GM18499 (cell line): ENCODE results near the gene DGKI.

Source experiments
- ATAC-seq: cut with Tn5 transposase; IDR thresholded peaks from one replicate; pipeline ENCODE4 v1.9.1; 2021; ENCODE audit warnings: moderate number of reproducible peaks; ENCODE audit not compliant: insufficient read depth, unreplicated experiment

Gene DGKI

DNA sequence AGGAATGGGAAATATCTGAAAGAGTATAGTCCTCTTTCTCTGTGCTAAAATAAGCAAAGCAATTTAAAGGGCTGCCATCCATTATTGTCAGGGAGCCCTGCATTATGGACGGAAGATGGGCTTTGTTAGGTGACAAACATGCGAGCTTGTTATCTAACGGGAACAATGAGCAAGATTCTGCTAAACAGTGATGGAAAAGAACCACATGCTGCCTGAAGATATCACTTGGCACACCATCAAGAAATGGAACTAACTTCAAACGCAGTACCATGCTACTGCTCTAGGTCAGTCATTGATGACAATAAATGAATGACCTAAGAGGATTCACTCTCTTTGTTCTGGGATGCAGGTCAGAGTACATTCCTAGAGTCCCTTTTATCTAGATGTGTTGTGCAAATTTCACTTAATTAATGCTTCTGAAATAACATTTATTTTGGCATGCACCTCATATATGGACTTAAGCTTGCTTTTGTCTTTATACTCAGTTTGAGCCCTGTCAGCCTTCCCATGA, 327.5 kb downstream of the DGKI start:
- ATAC-seq = no peak

DNA sequence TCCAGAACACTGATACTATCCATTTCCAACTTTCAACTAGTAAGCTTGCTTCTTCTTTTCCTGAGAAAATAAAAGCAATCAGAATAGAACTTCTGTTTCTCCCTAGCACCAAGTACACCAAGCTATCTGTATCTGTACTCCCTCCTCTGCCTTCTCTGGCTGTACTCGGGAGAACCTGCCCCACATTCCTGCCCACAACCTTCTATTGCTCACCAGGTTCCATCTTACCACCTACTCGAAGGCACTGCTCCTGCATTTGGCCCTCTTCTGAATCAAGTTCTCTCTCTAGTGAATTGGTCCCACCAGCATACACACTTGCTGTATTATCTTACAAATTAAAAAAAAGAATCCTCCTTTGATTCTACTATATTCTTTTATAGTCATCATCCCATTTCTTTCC, 333.7 kb downstream of the DGKI start:
- no peak for ATAC-seq

DNA sequence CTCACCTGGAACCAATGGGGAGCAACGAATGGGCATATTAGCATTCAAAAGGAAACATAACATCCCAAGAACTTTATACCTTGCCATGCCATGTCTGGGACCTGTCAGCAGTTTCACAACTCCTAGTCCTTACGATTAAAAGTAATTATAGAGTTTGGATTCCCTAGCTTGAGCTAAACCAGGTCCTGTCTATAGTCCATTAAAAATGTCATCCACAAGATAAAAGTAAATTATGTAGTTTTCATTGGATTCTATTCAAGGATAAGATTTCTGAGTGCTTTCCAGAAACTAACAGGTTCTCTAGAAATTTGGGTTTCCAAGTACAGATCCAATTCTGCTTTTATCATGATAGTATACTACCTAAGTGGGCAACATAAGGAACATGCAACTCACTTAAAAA, 339.7 kb downstream of the DGKI start:
- no peak for ATAC-seq

DNA sequence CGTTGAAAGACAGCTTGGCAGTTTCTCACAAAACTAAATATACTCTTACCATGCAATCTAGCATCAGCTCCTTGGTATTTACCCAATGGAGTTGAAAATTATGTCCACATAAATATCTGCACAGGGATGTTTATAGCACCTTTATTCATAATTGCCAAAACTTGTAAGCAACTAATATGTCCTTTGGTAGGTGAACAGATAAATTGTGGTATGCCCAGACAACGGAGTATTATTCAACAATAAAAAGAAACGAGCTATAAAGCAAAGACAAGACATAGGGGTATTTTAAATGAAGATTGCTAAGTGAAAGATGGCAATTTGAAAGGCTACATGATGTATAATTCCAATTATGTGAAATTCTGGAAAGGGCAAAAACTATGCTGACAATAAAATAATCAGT, 340.7 kb downstream of the DGKI start:
- ATAC-seq = no peak

DNA sequence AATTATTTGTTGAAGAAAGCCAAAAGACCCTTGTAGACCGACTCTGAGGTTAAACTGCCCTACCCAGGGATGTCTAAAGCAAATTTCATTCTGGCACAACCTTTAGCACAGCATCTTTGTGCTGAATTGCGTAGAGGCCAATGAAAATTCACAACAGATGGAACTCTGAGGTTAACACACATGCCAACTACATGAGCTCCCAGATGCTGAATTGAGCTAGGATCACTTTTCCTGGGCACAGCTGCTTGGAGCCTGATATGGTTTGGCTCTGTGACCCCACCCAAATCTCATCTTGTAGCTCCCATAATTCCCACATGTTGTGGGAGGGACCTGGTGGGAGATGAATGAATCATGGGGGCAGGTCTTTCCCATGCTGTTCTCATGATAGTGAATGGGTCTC, 345.2 kb downstream of the DGKI start:
- ATAC-seq = no peak

DNA sequence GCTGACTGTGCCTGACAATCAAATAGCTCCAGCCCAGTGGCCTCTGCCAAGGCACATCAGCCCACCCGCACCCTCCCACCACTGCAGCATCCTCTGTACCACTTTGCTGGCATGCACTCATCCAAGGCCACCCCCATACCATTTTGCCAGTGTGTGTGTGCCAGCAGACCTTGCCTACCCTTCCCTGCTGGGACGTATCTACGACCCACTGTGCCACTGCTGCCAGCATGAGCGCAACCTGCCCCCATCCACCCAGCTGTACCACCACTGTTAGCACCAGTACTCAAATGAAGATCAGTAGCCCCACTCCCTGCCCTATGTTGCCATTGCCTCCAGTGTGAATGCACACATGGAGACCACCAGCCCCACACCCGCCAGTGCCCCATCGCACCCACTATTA, 353.9 kb downstream of the DGKI start:
- ATAC-seq = no peak

- ATAC-seq = no peak
Measured at GRCh38 chr7:137489880-137490279, 356.9 kb downstream of the DGKI start.

- ATAC-seq = no peak
Measured at GRCh38 chr7:137488038-137488437, 358.7 kb downstream of the DGKI start.

DNA sequence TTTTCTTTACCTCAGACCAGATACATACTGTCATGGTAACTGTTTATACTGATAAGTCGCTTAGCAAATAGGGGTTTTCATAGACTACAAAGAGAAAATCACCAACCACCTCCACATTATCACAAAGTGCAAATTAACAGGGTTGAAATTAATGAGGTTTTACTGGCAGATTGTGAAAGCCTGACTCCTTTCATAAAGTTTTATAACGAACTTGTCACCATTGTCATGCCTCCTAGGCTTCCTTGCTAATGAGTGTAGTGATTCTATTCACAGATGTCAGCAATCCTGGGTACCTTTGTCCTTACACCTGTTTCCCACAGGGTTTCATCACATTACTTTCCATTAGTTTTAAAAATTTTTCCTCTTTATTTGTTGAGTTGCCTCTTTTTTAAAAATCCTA, 361.0 kb downstream of the DGKI start:
- ATAC-seq = no peak

- no peak for ATAC-seq
Measured at GRCh38 chr7:137484326-137484725, 362.4 kb downstream of the DGKI start.

GRCh38 chr7:137482466-137482865, 364.3 kb downstream of the DGKI start:
- ATAC-seq = no peak

DNA sequence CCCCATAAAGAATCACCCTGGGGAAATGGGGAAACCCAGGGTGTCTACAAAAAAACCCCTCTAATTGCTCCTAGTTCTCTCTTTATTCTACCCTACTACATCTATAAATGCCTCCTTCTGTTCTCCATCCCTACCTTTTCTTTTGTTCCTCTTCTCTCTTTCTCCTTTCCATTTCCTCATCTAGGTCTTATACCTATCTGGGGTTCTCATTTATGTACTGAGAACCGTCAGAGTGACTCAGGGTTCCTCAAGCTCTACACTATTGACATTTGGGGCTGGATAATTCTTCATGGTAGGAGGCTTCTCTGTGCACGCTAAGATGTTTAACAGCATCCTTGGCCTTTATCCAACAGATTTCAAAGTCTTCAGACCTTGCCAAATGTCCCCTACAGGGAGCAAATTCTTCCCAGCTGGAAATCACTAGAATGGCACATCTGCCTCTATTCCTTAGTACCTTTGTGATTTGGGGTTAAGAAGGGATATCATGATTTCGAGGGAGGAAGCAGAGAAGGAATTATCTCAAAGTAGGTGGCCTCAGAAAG, 365.9 kb downstream of the DGKI start:
- no peak for ATAC-seq

DNA sequence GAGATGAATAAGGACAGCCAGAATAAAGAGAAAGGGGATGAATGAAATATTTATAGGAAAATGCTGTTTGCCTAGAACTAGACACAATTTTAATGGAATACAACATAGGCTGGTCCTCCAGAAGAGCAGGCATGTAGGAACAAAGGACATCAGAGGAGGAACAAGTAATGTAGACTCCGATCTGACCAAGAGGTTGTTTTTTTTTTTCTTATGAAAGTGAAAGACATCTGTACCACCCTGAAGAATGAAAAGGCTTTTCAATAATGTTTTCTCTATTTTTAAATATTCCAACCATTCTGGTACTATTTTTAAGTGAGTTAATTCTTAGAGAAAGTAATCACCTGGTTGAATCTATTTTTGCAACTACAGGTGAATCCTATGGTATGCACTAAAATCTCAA, 366.4 kb downstream of the DGKI start:
- no peak for ATAC-seq

- no peak for ATAC-seq
Measured at GRCh38 chr7:137476937-137477336, 369.8 kb downstream of the DGKI start.

- no peak for ATAC-seq
Measured at GRCh38 chr7:137475966-137476365, 370.8 kb downstream of the DGKI start.

DNA sequence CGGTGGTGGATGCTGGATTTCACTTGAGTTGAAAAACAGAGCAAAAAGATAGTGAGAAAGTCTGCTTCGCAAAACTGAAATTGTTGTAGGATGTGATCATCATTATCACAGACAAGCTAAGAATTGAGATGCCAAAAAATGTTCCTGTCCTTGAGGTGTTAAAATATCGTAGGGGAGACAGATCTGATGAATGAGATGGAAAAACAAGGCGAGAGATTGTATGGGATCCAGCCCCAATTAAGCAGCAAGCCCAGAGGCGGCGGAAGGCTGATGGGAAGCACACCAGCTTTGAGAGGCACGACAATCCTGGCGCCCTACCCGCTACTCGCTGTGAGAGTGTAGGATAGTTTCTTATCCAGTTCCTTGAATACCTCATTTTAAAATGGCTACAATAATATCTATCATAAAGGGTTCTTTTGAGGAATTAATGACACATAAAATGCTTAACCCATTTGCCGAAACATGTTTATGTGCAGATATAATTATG, 372.2 kb downstream of the DGKI start:
- no peak for ATAC-seq

GRCh38 chr7:137471128-137471527, 375.6 kb downstream of the DGKI start:
- no peak for ATAC-seq

- ATAC-seq = no peak
Measured at GRCh38 chr7:137469858-137470257, 376.9 kb downstream of the DGKI start.

GRCh38 chr7:137469191-137469811, 377.5 kb downstream of the DGKI start:
- no peak for ATAC-seq

GRCh38 chr7:137462847-137463246, 383.9 kb downstream of the DGKI start:
- ATAC-seq = no peak

GRCh38 chr7:137462074-137462715, 384.6 kb downstream of the DGKI start:
- ATAC-seq = no peak

DNA sequence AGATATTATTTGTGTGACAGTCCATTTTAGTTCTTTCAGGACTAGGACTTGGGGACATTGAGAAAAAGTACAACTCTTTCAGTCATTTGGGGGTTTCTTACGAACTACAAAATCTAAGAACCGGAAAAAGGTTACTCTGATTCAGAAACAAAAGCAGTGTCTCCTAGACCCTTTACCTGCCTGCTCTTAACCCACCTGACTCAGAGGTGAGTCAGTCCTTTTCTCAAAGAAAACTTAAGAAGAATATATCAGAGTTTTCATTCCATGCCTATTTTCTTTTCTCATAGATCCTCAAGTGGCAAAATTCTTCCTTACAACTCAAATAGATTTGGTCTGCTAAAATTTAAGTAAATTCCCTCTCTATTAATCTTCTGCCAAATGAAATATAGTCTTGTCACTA, 388.4 kb downstream of the DGKI start:
- ATAC-seq = no peak
